HG02870 (cell line): ENCODE data around the gene LEMD1.

ENCODE experiments used
- ATAC-seq: cut with Tn5 transposase; IDR thresholded peaks from one replicate; pipeline ENCODE4 v1.9.1; 2021; ENCODE audit warnings: mild to moderate bottlenecking, moderate library complexity; ENCODE audit not compliant: unreplicated experiment

LEMD1 gene

GRCh38 chr1:205356440-205357139 lies 65.3 kb downstream of the LEMD1 start, which contains the start of gene KLHDC8A:
Gene KLHDC8A (minus strand): TSS chr1:205356922. CDS start chr1:205343604, 13,318 bp downstream.
- no peak for ATAC-seq

- ATAC-seq = no peak
Measured at GRCh38 chr1:205355075-205355453, 66.8 kb downstream of the LEMD1 start.

- ATAC-seq = no peak
Measured at GRCh38 chr1:205354259-205355074, 67.4 kb downstream of the LEMD1 start.

GRCh38 chr1:205353612-205354011 lies 68.2 kb downstream of the LEMD1 start:
- ATAC-seq = no peak

GRCh38 chr1:205353191-205353590 lies 68.7 kb downstream of the LEMD1 start:
- no peak for ATAC-seq

- ATAC-seq = no peak
Measured at GRCh38 chr1:205351984-205352713, 69.7 kb downstream of the LEMD1 start.

GRCh38 chr1:205350691-205351141 lies 71.1 kb downstream of the LEMD1 start:
- ATAC-seq = no peak

- no peak for ATAC-seq
Measured at GRCh38 chr1:205350124-205350523, 71.7 kb downstream of the LEMD1 start.

GRCh38 chr1:205348554-205349487 lies 73.0 kb downstream of the LEMD1 start:
- ATAC-seq = no peak

GRCh38 chr1:205346956-205347574 lies 74.8 kb downstream of the LEMD1 start:
- no peak for ATAC-seq

GRCh38 chr1:205345761-205346160 lies 76.1 kb downstream of the LEMD1 start:
- ATAC-seq = no peak

- ATAC-seq = no peak
Measured at GRCh38 chr1:205344066-205344928, 77.6 kb downstream of the LEMD1 start.

- no peak for ATAC-seq
Measured at GRCh38 chr1:205343431-205344065, 78.3 kb downstream of the LEMD1 start.

GRCh38 chr1:205342986-205343385 lies 78.9 kb downstream of the LEMD1 start:
- ATAC-seq = no peak

GRCh38 chr1:205340676-205341075 lies 81.2 kb downstream of the LEMD1 start:
- ATAC-seq = no peak

- ATAC-seq = peak; percentile 82
Measured at GRCh38 chr1:205339717-205340116, 82.1 kb downstream of the LEMD1 start.

GRCh38 chr1:205339197-205339702 lies 82.6 kb downstream of the LEMD1 start:
- no peak for ATAC-seq

- ATAC-seq = no peak
Measured at GRCh38 chr1:205338011-205338410, 83.8 kb downstream of the LEMD1 start.
